Heart left ventricle (tissue), 16 donors: ENCODE measurements around the gene PRDX5. TPM values are rescaled to one million over a fixed set of nuclear protein-coding genes. Genes with fewer than 3 reads are reported as not detected.

ENCODE experiments used
- ATAC-seq, 4 donors: fragments of 200-7000 bp; cut with Tn5 transposase; one replicate each; pipeline ENCODE4 v1.9.1; 2020 to 2022; ENCODE audit warnings: moderate library complexity in 4 of 4, mild to moderate bottlenecking in 3 of 4, moderate number of reproducible peaks in 1 of 4
- DNase-seq, 5 donors: peaks; one replicate each; pipeline ENCODE4 v3.0.0-alpha.2; 2020
- H3K27ac ChIP-seq, 12 donors: fragments of 200-600 bp; sonication (generic) in 4 of 12; one replicate each; pipeline versions ENCODE4 v1.5.0 to v1.8.0; 2016 to 2022; ENCODE audit warnings: mild to moderate bottlenecking in 2 of 12
- H3K27me3 ChIP-seq, 9 donors: fragments of 200-600 bp; sonication (generic) in 2 of 9; one replicate each; pipeline versions ENCODE4 v1.5.1 to v1.8.0; 2016 to 2022; ENCODE audit warnings: mild to moderate bottlenecking in 3 of 9
- H3K36me3 ChIP-seq, 9 donors: fragments of 200-600 bp; sonication (generic) in 2 of 9; one replicate each; pipeline versions ENCODE4 v1.5.0 to v1.8.0; 2018 to 2022; ENCODE audit warnings: mild to moderate bottlenecking in 2 of 9
- H3K4me1 ChIP-seq, 12 donors: fragments of 200-600 bp; sonication (generic) in 4 of 12; one replicate each; pipeline versions ENCODE4 v1.5.0 to v1.8.0; 2016 to 2022; ENCODE audit warnings: mild to moderate bottlenecking in 3 of 12
- H3K4me3 ChIP-seq, 12 donors: fragments of 200-600 bp; sonication (generic) in 4 of 12; one replicate each; pipeline versions ENCODE4 v1.5.0 to v1.8.0; 2017 to 2022; ENCODE audit warnings: mild to moderate bottlenecking in 9 of 12, moderate library complexity in 4 of 12
- H3K9me3 ChIP-seq, 12 donors: fragments of 200-600 bp; sonication (generic) in 4 of 12; one replicate each; pipeline versions ENCODE4 v1.5.0 to v1.8.0; 2016 to 2022; ENCODE audit warnings: mild to moderate bottlenecking in 1 of 12
- CTCF ChIP-seq, 12 donors: fragments of 200-600 bp; sonication (generic) in 4 of 12; IDR thresholded peaks; one replicate each; pipeline versions ENCODE4 v1.5.0 to v1.8.0; 2018 to 2022; ENCODE audit warnings: antibody characterized with exemption in 12 of 12, mild to moderate bottlenecking in 5 of 12
- POLR2A ChIP-seq, 2 donors: fragments of 450-650 bp; IDR thresholded peaks; one replicate each; pipeline ENCODE4 v1.6.1; 2017; ENCODE audit warnings: antibody characterized with exemption in 2 of 2, mild to moderate bottlenecking in 2 of 2, moderate library complexity in 2 of 2
- WGBS, 4 donors: extraction: QIAGEN DNeasy Blood & Tissue Kit in 2 of 4; methylation state at CpG; one replicate each; pipeline versions ENCODE4 v1.1.5 to v1.1.7; 2013 to 2018; 5-methylcytosine and 5-hydroxymethylcytosine counted together
- intact Hi-C, 10 donors: fragments of 100-400 bp; cut with DNase I; formaldehyde crosslinking; loops; one replicate each; pipeline versions ENCODE4 v1.11.1 to v1.14.2; 2022
- polyA plus RNA-seq, 2 donors: library from polyadenylated mRNA; stranded (reverse); fragments of 200-250 nt; gene quantifications; one replicate each; pipeline ENCODE4 v1.2.3, GENCODE V29; 2013
- total RNA-seq, 9 donors: library from RNA; depleted of rRNA in 2 of 9; stranded (reverse); fragments of >200 nt in 2 of 9; fragmentation: NEBNext Ultra II Directional in 3 of 9; extraction: Animal tissue kit (Norgen Biotek cat#: 25700) in 3 of 9; gene quantifications; one replicate each; pipeline versions ENCODE4 v1.1.0 to v1.2.4, GENCODE V29; 2016 to 2023
- donor health status: ischemic (EF 13 %, LVEDD 7.1; RV severe dilation, severe dysfunction).
- donor health status: healthy with polysubstance abuse.
- donor health status: DM: no; HTN: yes; CAD: no.
- donor health status: DM: no; HTN: no; CAD: no.
- donor health status: ischemic (EF 25% LVEDD 6.9; RV normal size, moderate dysfunction).
- donor health status: ischemic (EF 25% LVEDD 5.7; RV mildly dilated, moderate dysfunction).
- donor health status: healthy.
- donor health status: DM: yes; HTN: yes; CAD: no.
- donor health status: ischemic (EF 35%, LVEDD 5.7; RV mildly dilated, moderate dysfunction).
- donor health status: nonischemic (EF 11% LVEDD 7.7; RV severe dilation, severe dysfunction).
- donor health status: DM: yes; HTN: yes; CAD: no.
- donor health status: PGD.
- donor health status: ischemic (EF 29% LVEDD 5.4; RV normal size, mild dysfunction).
- donor health status: nonischemic (EF 23%, LVEDD 6.1; RV moderate dilation, normal function).

Gene PRDX5
- total and polyA plus RNA-seq, 11 donors, result 220 to 882 (median 294) TPM

- H3K4me1 ChIP-seq, result peaks cover 3 to 47% (median 30%) of the 10 kb centered on the region in 12 donors
- DNase-seq, result no peak
- ATAC-seq, result peak in 3 of 4 donors; percentile 1 to 8 (median 6)
- intact Hi-C loops, result loop anchor here in 4 of 10 donors (5.0 to 10.0 kb wide), 3 partner anchors 41 to 296 kb away; partner anchors contain the start of genes PRDX5 (in 3 of the 4) and TRMT112 (in 3 of the 4)
- H3K9me3 ChIP-seq, result no peaks in the 10 kb centered on the region
- no peak for TF ChIP-seq CTCF (IDR thresholded peaks at IDR 0.05)
- H3K27ac ChIP-seq, result peak overlapping the region; percentile 78 to 95 (median 92)
- 13 to 21% (median 17%) methylated on average over 3 to 7 of the region's 7 CpGs for WGBS, 4 donors
- no peaks in the 10 kb centered on the region for H3K27me3 ChIP-seq
- peak overlapping the region; percentile 68 to 94 (median 84) for H3K4me3 ChIP-seq
- peaks cover 0 to 34% (median 28%) of the 10 kb centered on the region in 9 donors for H3K36me3 ChIP-seq
These were observed 40.6 kb downstream of the PRDX5 start for GRCh38 chr11:64358536-64358906.

GRCh38 chr11:64358907-64359711, 41.2 kb downstream of the PRDX5 start, which contains the start of gene RPS6KA4:
Gene RPS6KA4 (plus strand): TSS chr11:64359162. CDS start chr11:64359236, 74 bp downstream.
- peaks cover 3 to 47% (median 30%) of the 10 kb centered on the region in 12 donors for H3K4me1 ChIP-seq
- H3K27ac ChIP-seq, result peak within 1 kb of the TSS; percentile 78 to 95 (median 92)
- H3K4me3 ChIP-seq, result peak within 1 kb of the TSS; percentile 68 to 94 (median 84)
- intact Hi-C loops, result loop anchor here in 4 of 10 donors (5.0 to 10.0 kb wide), 3 partner anchors 42 to 296 kb away; partner anchors contain the start of genes PRDX5 (in 3 of the 4) and TRMT112 (in 3 of the 4)
- ATAC-seq, result peak; percentile 33 to 84 (median 78)
- H3K9me3 ChIP-seq, result no peaks in the 10 kb centered on the region
- peaks cover 0 to 38% (median 34%) of the 10 kb centered on the region in 9 donors for H3K36me3 ChIP-seq
- TF ChIP-seq CTCF (IDR thresholded peaks at IDR 0.05) (peak in 1 of 12 donors; percentile 19), POLR2A (IDR thresholded peaks at IDR 0.05) (peak in 1 of 2 donors; percentile 72)
- DNase-seq, result peak; percentile 73 to 85 (median 74)
- H3K27me3 ChIP-seq, result no peaks in the 10 kb centered on the region
- 1 to 5% (median 2%) methylated on average over 13 to 70 of the region's 70 CpGs for WGBS, 4 donors

- H3K27me3 ChIP-seq, result no peaks in the 10 kb centered on the region
- H3K4me1 ChIP-seq, result peaks cover 3 to 47% (median 30%) of the 10 kb centered on the region in 12 donors
- intact Hi-C loops, result loop anchor here in 4 of 10 donors (5.0 to 10.0 kb wide), 3 partner anchors 43 to 295 kb away; partner anchors contain the start of genes PRDX5 (in 3 of the 4) and TRMT112 (in 3 of the 4)
- 66 to 77% (median 76%) methylated on average over 23 to 38 of the region's 38 CpGs for WGBS, 4 donors
- peak overlapping the region in 10 of 12 donors; percentile 78 to 95 (median 92) for H3K27ac ChIP-seq
- peaks cover 0 to 45% (median 42%) of the 10 kb centered on the region in 9 donors for H3K36me3 ChIP-seq
- peak overlapping the region; percentile 68 to 94 (median 84) for H3K4me3 ChIP-seq
- DNase-seq, result peak in 1 of 5 donors; percentile 34
- no peaks in the 10 kb centered on the region for H3K9me3 ChIP-seq
- ATAC-seq, result no peak
- TF ChIP-seq POLR2A (IDR thresholded peaks at IDR 0.05), result no peak
- TF ChIP-seq CTCF (IDR thresholded peaks at IDR 0.05), result no peak
These were observed 42.0 kb downstream of the PRDX5 start for GRCh38 chr11:64359712-64360445.
